HG03095 (cell line): Measurements from ENCODE around the gene AMPD2.
"Not testable (repeated sequence)": the region's sequence is repeated elsewhere in the genome, so short reads cannot be mapped to it uniquely, and the experiment has no call there.

Experiments used
- ATAC-seq: cut with Tn5 transposase; IDR thresholded peaks from one replicate; pipeline ENCODE4 v1.9.1; 2021; ENCODE audit warnings: moderate library complexity; ENCODE audit not compliant: unreplicated experiment

Gene AMPD2

GRCh38 chr1:109673861-109674260, 54.2 kb downstream of the AMPD2 start:
- not testable (repeated sequence) for ATAC-seq

DNA sequence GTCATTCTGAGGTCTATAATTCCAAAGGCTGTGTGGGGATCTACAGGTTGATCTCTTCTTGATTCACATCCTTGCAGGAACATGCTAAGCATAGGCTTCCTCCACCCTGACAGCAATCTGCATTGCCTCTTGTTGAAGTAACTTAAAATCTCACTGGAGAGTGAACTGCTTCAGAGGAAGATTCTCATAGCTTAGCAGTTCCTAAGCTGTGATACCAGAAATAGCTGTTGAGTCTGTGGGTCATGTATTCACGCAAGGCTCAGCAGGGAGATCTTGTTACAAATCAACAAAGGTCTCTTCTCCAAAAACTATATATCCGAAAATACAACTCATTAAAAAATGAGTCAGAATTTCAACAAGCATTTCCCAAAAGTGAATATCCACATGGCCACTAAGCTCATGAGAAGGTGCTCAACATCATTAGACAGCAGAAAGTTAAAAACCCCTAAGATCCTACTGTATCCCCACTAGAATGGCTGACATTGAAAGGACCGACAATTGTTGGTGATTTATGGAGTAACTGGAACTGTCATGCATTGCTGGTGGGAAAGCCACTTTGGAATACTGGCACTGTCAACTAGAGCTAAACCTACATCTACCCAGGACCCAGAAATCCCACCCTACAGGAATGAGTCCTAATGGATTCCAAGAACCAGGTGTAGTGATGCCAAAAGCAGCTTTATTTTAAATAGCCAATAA, 57.2 kb downstream of the AMPD2 start:
- ATAC-seq, result not testable (repeated sequence)

DNA sequence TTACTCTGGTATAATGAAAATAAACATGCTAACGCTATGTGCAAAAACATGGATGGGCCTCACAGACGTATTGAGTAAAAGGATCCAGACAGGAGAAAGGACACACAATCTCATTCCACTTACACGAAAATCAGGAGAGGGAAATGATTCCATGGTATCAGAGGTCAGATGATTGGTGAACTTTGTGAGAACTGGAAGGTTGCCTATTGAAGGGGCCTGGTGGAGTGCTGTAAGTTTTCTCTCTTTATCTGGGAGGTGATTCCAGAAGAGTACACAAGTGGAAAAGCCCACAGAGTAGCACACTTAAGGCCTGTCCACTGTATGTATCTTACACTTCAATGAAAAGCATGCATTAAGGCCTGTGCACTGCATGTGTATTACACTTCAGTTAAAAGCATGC, 57.8 kb downstream of the AMPD2 start:
- ATAC-seq, result no peak

GRCh38 chr1:109678637-109679036, 59.0 kb downstream of the AMPD2 start:
- not testable (repeated sequence) for ATAC-seq
